ENCODE data around the gene EVX1. TPM values are rescaled to one million over a fixed set of nuclear protein-coding genes. Genes with fewer than 3 reads are reported as not detected.

Gene EVX1
- polyA plus RNA-seq, 1 donor from 2014 or later = not detected

DNA sequence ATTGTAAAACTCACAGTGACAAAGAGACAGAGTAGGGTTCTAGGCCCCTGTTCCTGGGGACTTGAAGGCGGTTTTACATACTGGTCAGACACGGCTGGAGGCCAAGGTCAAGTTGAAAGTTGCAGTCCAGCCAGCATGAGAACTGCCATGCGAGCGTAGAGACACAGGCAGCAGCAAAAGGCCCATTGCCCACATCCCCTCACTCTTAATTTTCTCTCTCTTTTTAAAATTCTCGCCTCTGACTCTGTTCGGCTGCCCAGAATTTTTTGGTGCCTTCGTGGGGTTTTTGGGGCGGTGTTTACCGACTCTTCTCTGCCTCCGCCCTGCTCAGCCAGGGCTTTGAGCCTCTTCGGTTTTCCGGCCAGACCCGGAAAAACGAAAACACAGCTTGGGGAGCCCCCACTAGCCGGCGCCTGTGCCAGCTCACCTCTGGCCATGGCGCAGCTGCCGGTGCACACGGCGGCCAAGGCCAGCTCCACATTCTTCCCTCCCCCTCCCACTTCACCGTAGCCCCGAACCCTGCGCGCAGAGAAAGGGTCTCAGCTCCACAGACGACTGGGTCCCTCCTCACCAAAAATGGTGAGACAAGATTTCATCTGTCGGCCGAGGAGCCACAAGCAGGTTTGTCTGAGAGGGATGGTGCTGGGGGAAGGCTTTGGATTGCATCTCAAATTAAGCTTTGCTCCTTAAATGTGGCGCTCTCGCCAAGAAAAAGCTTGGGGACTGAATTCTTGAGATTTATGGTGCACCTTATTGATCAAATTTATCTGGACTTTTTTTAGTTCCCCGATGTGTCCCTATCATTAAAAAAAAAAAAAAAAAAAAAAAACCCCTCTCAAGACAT, 40.4 kb upstream of the EVX1 start:
- peaks cover 85% of the 10 kb centered on the region for H3K27me3 Mint-ChIP-seq
- H3K36me3 Mint-ChIP-seq = no peaks in the 10 kb centered on the region
- H3K27ac Mint-ChIP-seq = peak overlapping the region; percentile 59 to 97 (median 95)
- peak overlapping the region; percentile 16 to 84 (median 74) for H3K4me3 Mint-ChIP-seq
- peaks cover 0 to 5% (median 3%) of the 10 kb centered on the region in 3 donors for H3K9me3 Mint-ChIP-seq
- peaks cover 8 to 36% (median 19%) of the 10 kb centered on the region in 3 donors for H3K4me1 Mint-ChIP-seq

DNA sequence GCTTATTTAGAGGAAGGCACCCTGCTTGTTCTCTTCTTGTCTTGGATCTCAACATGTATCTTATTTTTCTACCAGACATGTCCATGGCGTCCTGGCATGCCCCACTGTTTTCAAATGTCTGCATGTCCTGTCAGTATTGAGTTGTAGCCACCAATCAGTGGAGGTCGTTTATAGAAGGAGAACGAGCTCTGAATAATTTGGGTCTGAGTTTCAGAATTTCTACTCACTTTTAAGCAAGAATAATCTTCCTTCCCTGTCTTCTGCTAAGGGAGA, 39.8 kb upstream of the EVX1 start:
- Mint-ChIP-seq H3K36me3 (no peaks in the 10 kb centered on the region), H3K4me3 (peak overlapping the region in 3 of 4 donors; percentile 65 to 75 (median 70)), H3K27me3 (peaks cover 85% of the 10 kb centered on the region), H3K4me1 (peaks cover 8 to 36% (median 19%) of the 10 kb centered on the region in 3 donors), H3K27ac (peak overlapping the region; percentile 61 to 97 (median 95)), H3K9me3 (peaks cover 0 to 5% (median 3%) of the 10 kb centered on the region in 3 donors)

- H3K36me3 Mint-ChIP-seq = no peaks in the 10 kb centered on the region
- peaks cover 0 to 3% (median 1%) of the 10 kb centered on the region in 3 donors for H3K9me3 Mint-ChIP-seq
- peak overlapping the region; percentile 61 to 97 (median 95) for H3K27ac Mint-ChIP-seq
- H3K4me3 Mint-ChIP-seq = peak overlapping the region in 2 of 4 donors; percentile 65 to 75
- H3K4me1 Mint-ChIP-seq = peaks cover 4 to 32% (median 17%) of the 10 kb centered on the region in 3 donors
- H3K27me3 Mint-ChIP-seq = peaks cover 81% of the 10 kb centered on the region
Measured at GRCh38 chr7:27203365-27203953, 39.1 kb upstream of the EVX1 start.

- Mint-ChIP-seq H3K27ac (peak overlapping the region; percentile 1 to 95 (median 71)), H3K4me3 (peak overlapping the region in 2 of 4 donors; percentile 56 to 57), H3K4me1 (peaks cover 4 to 32% (median 17%) of the 10 kb centered on the region in 3 donors), H3K9me3 (peaks cover 0 to 3% (median 1%) of the 10 kb centered on the region in 3 donors), H3K27me3 (peaks cover 78% of the 10 kb centered on the region), H3K36me3 (no peaks in the 10 kb centered on the region)
Measured at GRCh38 chr7:27203964-27204594, 38.5 kb upstream of the EVX1 start.

- Mint-ChIP-seq H3K9me3 (peaks cover 0 to 3% (median 1%) of the 10 kb centered on the region in 3 donors), H3K4me3 (peak overlapping the region in 1 of 4 donors; percentile 56), H3K27ac (peak overlapping the region; percentile 10 to 95 (median 91)), H3K27me3 (peaks cover 82% of the 10 kb centered on the region), H3K4me1 (peaks cover 4 to 32% (median 17%) of the 10 kb centered on the region in 3 donors), H3K36me3 (no peaks in the 10 kb centered on the region)
Measured at GRCh38 chr7:27204851-27205322, 37.7 kb upstream of the EVX1 start.

- Mint-ChIP-seq H3K27me3 (peaks cover 85% of the 10 kb centered on the region), H3K4me1 (peaks cover 7 to 34% (median 19%) of the 10 kb centered on the region in 3 donors), H3K4me3 (peak overlapping the region in 1 of 4 donors; percentile 72), H3K9me3 (peaks cover 0 to 3% (median 1%) of the 10 kb centered on the region in 3 donors), H3K36me3 (no peaks in the 10 kb centered on the region), H3K27ac (peak overlapping the region in 2 of 3 donors; percentile 91 to 95)
Measured at GRCh38 chr7:27205325-27206280, 37.0 kb upstream of the EVX1 start.

- peak overlapping the region in 1 of 4 donors; percentile 4 for H3K4me3 Mint-ChIP-seq
- H3K36me3 Mint-ChIP-seq = no peaks in the 10 kb centered on the region
- H3K27ac Mint-ChIP-seq = peak overlapping the region in 1 of 3 donors; percentile 95
- peaks cover 0 to 3% (median 1%) of the 10 kb centered on the region in 3 donors for H3K9me3 Mint-ChIP-seq
- peaks cover 4 to 26% (median 8%) of the 10 kb centered on the region in 3 donors for H3K4me1 Mint-ChIP-seq
- peaks cover 82% of the 10 kb centered on the region for H3K27me3 Mint-ChIP-seq
Measured at GRCh38 chr7:27207348-27207985, 35.1 kb upstream of the EVX1 start.

DNA sequence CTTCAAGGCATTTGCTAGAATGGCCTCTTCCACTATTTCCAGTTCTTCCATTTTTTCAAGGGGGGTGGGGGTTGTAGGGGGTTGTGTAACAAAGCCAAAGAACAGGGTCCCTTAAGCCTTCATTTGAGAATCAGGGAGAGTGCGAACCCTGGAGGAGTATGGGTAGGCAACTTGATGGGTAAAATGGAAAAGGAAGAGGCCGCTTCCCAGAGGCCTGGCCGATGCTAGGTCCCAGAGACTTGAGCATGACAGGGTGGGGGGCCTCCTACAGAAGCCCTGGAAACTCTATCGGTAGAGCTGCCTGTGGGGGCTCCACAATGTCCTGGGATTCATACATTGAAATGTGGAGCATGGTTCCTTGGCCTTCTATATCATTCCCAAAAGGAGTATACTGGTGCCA, 33.6 kb upstream of the EVX1 start:
- Mint-ChIP-seq H3K27ac (peak overlapping the region; percentile 28 to 81 (median 50)), H3K27me3 (peaks cover 78% of the 10 kb centered on the region), H3K36me3 (no peaks in the 10 kb centered on the region), H3K9me3 (peaks cover 0 to 3% (median 0%) of the 10 kb centered on the region in 3 donors), H3K4me3 (peak overlapping the region in 1 of 4 donors; percentile 5), H3K4me1 (peaks cover 4 to 19% (median 8%) of the 10 kb centered on the region in 3 donors)

- peak overlapping the region in 3 of 4 donors; percentile 53 to 89 (median 77) for H3K4me3 Mint-ChIP-seq
- H3K9me3 Mint-ChIP-seq = peaks cover 0 to 3% (median 0%) of the 10 kb centered on the region in 3 donors
- peaks cover 79% of the 10 kb centered on the region for H3K27me3 Mint-ChIP-seq
- H3K36me3 Mint-ChIP-seq = no peaks in the 10 kb centered on the region
- peak overlapping the region in 1 of 3 donors; percentile 50 for H3K27ac Mint-ChIP-seq
- H3K4me1 Mint-ChIP-seq = peaks cover 4 to 15% (median 8%) of the 10 kb centered on the region in 3 donors
Measured at GRCh38 chr7:27209933-27210440, 32.6 kb upstream of the EVX1 start.

DNA sequence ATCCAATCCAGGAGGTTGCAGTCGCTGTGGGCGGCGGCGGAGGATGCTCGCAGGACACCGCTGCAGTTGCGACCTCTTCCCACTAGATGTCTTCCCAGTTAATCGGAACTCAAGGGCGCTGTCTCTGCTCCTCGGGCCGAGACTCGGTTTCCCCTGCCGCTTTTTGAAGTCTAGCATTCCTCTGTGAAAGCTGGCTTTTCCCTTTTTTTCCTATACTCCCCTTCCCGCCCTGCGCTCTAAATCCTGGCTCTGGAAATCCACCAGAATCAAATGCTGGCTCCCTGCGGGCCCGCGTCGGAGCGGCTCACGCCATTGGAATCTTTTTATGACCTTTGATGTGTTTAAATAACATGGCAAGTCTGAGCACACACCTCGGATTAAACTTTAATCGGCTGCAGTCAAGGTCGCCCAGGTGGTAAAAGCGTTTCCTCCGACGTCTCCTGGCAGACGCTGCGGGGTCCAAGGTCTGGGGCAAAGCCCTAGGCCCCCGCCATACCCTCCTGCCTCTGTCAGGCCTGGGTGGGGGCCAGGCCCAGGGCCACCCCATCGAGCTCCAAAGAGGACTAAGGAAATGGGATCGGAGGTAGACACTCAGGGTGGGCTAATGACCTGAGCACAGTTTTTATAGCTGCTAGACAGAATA, 32.0 kb upstream of the EVX1 start:
- peaks cover 0 to 3% (median 0%) of the 10 kb centered on the region in 3 donors for H3K9me3 Mint-ChIP-seq
- H3K4me1 Mint-ChIP-seq = peaks cover 4 to 15% (median 6%) of the 10 kb centered on the region in 3 donors
- H3K27me3 Mint-ChIP-seq = peaks cover 80% of the 10 kb centered on the region
- H3K36me3 Mint-ChIP-seq = no peaks in the 10 kb centered on the region
- peak overlapping the region; percentile 53 to 89 (median 75) for H3K4me3 Mint-ChIP-seq
- H3K27ac Mint-ChIP-seq = peak overlapping the region in 1 of 3 donors; percentile 25

DNA sequence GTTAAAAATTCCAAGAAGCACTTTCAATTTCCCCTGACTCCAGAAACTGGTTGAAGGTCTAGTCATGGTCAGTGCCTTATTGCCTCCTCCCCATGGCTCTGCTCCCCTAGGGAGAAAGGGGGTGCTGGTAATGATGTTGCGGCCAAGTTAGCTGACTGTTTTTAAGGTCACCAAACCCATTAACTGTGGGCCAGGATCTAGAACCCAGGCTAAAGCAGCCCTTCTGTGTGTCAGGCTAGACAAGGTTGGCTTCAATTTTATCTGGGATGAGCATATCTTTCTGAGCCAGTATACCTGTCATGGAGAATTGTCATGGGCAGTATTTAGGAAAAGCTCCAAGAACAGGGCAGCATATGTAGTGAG, 31.5 kb upstream of the EVX1 start:
- Mint-ChIP-seq H3K36me3 (no peaks in the 10 kb centered on the region), H3K9me3 (no peaks in the 10 kb centered on the region), H3K4me1 (peaks cover 4 to 11% (median 6%) of the 10 kb centered on the region in 3 donors), H3K27me3 (peaks cover 78% of the 10 kb centered on the region), H3K27ac (peak overlapping the region in 1 of 3 donors; percentile 25), H3K4me3 (no peak overlapping the region)

- Mint-ChIP-seq H3K36me3 (no peaks in the 10 kb centered on the region), H3K4me1 (peaks cover 4 to 10% (median 6%) of the 10 kb centered on the region in 3 donors), H3K4me3 (peak overlapping the region in 1 of 4 donors; percentile 7), H3K27me3 (peaks cover 78% of the 10 kb centered on the region), H3K27ac (peak overlapping the region in 1 of 3 donors; percentile 25), H3K9me3 (no peaks in the 10 kb centered on the region)
Measured at GRCh38 chr7:27211764-27212204, 30.8 kb upstream of the EVX1 start.

All from IgD-negative memory B cell (primary cell).